HG03520 (cell line): ENCODE results near the gene ACAD11.

Experiments used
- ATAC-seq: cut with Tn5 transposase; IDR thresholded peaks from one replicate; pipeline ENCODE4 v1.9.1; 2021; ENCODE audit warnings: mild to moderate bottlenecking, moderate library complexity; ENCODE audit not compliant: unreplicated experiment

The ACAD11 gene

GRCh38 chr3:132555306-132556035 lies 104.1 kb downstream of the ACAD11 start:
- no peak for ATAC-seq

- no peak for ATAC-seq
Observed at GRCh38 chr3:132554437-132554836, 105.2 kb downstream of the ACAD11 start.

- no peak for ATAC-seq
Observed at GRCh38 chr3:132553826-132554225, 105.8 kb downstream of the ACAD11 start.

- ATAC-seq, result no peak
Observed at GRCh38 chr3:132550579-132551305, 108.9 kb downstream of the ACAD11 start.

GRCh38 chr3:132549890-132550578 lies 109.6 kb downstream of the ACAD11 start:
- peak; percentile 82 for ATAC-seq

- ATAC-seq, result no peak
Observed at GRCh38 chr3:132549169-132549568, 110.4 kb downstream of the ACAD11 start.

GRCh38 chr3:132545471-132545870 lies 114.1 kb downstream of the ACAD11 start:
- no peak for ATAC-seq

- no peak for ATAC-seq
Observed at GRCh38 chr3:132544130-132544529, 115.5 kb downstream of the ACAD11 start.

GRCh38 chr3:132543011-132543739 lies 116.4 kb downstream of the ACAD11 start:
- no peak for ATAC-seq

- no peak for ATAC-seq
Observed at GRCh38 chr3:132542577-132542976, 117.0 kb downstream of the ACAD11 start.

- ATAC-seq, result no peak
Observed at GRCh38 chr3:132539681-132540080, 119.9 kb downstream of the ACAD11 start.

- ATAC-seq, result no peak
Observed at GRCh38 chr3:132538072-132538471, 121.5 kb downstream of the ACAD11 start.

GRCh38 chr3:132537297-132537696 lies 122.3 kb downstream of the ACAD11 start:
- no peak for ATAC-seq

GRCh38 chr3:132536442-132537153 lies 123.0 kb downstream of the ACAD11 start:
- no peak for ATAC-seq

GRCh38 chr3:132535575-132536441 lies 123.8 kb downstream of the ACAD11 start:
- no peak for ATAC-seq

GRCh38 chr3:132530624-132531023 lies 129.0 kb downstream of the ACAD11 start:
- ATAC-seq, result no peak

GRCh38 chr3:132522353-132522752 lies 137.3 kb downstream of the ACAD11 start:
- ATAC-seq, result no peak

GRCh38 chr3:132521901-132522300 lies 137.7 kb downstream of the ACAD11 start:
- no peak for ATAC-seq

GRCh38 chr3:132519914-132520313 lies 139.7 kb downstream of the ACAD11 start:
- no peak for ATAC-seq

GRCh38 chr3:132517311-132517710 lies 142.3 kb downstream of the ACAD11 start:
- no peak for ATAC-seq
